ENCODE measurements around the gene NEK11. TPM values are rescaled to one million over a fixed set of nuclear protein-coding genes. Genes with fewer than 3 reads are reported as not detected.

Gene NEK11
- total and polyA plus RNA-seq, 9 of the 15 experiments (the other 6 are each of a cell fraction or from before 2014, with no cell fraction given): 0.28 to 1.5 (median 0.87) TPM

DNA sequence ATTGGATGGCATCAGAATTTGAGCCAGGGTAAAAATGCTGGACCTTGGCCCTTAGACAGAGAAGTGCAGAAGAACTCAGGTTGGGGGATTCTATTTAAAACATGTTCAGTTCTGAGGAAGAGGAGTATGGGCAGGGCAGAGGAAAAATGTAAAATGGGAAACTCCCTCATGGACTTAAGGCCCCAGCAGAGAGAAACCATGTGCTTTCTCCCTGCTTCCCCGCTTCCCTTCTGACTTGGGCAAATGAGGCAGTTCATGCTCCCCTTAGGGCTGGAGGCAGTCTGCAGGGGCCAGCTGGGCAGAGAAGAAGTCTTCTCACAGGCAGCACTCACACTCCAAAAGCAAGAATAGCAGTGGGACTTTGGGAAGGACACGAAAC is 345.0 kb downstream of the NEK11 start (continued):
- TF ChIP-seq, protein P1, sequence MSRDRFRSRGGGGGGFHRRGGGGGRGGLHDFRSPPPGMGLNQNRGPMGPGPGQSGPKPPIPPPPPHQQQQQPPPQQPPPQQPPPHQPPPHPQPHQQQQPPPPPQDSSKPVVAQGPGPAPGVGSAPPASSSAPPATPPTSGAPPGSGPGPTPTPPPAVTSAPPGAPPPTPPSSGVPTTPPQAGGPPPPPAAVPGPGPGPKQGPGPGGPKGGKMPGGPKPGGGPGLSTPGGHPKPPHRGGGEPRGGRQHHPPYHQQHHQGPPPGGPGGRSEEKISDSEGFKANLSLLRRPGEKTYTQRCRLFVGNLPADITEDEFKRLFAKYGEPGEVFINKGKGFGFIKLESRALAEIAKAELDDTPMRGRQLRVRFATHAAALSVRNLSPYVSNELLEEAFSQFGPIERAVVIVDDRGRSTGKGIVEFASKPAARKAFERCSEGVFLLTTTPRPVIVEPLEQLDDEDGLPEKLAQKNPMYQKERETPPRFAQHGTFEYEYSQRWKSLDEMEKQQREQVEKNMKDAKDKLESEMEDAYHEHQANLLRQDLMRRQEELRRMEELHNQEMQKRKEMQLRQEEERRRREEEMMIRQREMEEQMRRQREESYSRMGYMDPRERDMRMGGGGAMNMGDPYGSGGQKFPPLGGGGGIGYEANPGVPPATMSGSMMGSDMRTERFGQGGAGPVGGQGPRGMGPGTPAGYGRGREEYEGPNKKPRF (IDR thresholded peaks at IDR 0.05; ENCODE audit: low read depth, low read length): no peak
- no peak for TF ChIP-seq ZNF445 (CRISPR knock-in tag; IDR thresholded peaks at IDR 0.05; ENCODE audit: low read depth)
- TF ChIP-seq, protein P2, sequence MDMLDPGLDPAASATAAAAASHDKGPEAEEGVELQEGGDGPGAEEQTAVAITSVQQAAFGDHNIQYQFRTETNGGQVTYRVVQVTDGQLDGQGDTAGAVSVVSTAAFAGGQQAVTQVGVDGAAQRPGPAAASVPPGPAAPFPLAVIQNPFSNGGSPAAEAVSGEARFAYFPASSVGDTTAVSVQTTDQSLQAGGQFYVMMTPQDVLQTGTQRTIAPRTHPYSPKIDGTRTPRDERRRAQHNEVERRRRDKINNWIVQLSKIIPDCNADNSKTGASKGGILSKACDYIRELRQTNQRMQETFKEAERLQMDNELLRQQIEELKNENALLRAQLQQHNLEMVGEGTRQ (CRISPR knock-in tag; IDR thresholded peaks at IDR 0.05): no peak
- TF ChIP-seq EWSR1 (IDR thresholded peaks at IDR 0.05; ENCODE audit: borderline replicate concordance, low read depth, partially characterized antibody): no peak
- no peak for TF ChIP-seq NCOA1 (IDR thresholded peaks at IDR 0.05; ENCODE audit: low read depth)
- TF ChIP-seq SMARCE1 (IDR thresholded peaks at IDR 0.05): no peak
- no peak for TF ChIP-seq SRSF9 (IDR thresholded peaks at IDR 0.05; ENCODE audit: borderline replicate concordance, low read depth, low read length)

DNA sequence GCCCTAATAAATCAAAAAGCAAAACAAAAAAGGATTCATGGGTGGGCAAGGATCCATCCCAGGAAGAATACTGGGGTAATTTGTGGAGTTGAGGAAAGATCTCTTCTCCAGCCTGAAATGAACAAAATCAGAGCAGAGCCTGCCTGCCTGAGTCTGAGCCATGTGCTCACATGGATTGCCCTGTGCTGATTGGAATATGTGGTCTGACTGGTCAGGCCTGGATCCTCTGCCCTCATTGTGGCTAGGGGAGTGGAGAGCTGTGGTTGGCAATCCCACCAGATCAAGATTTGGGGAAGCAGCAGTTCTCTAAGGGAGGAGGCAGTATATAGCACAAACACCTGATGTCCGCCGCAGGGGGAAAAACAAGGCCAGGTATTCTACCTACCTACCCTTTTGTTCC is 348.1 kb downstream of the NEK11 start:
- Histone ChIP-seq H3K9ac (ENCODE audit: insufficient read depth in 1 of 2, low read depth in 2 of 2, low read length in 2 of 2) (no peak overlapping the region), H3K9me3 (replicated peaks; ENCODE audit: control insufficient read depth, insufficient read depth, low read depth, low read length) (no peaks in the 10 kb centered on the region), H3K27me3 (ENCODE audit: control insufficient read depth in 2 of 2, insufficient read depth in 2 of 2, low read length in 2 of 2) (no peaks in the 10 kb centered on the region), H3K4me1 (replicated peaks in 1 of 2; ENCODE audit: control insufficient read depth in 2 of 2, insufficient read depth in 2 of 2, low read length in 2 of 2) (no peaks in the 10 kb centered on the region; a peak in 1 of 5 replicates), H3K4me3 (no peak overlapping the region), H4K20me1 (replicated peaks; ENCODE audit: control insufficient read depth, insufficient read depth, low read length) (no peaks in the 10 kb centered on the region), H3K79me2 (ENCODE audit: control insufficient read depth, insufficient read depth, low read length) (no peaks in the 10 kb centered on the region), H3K36me3 (ENCODE audit: control insufficient read depth, insufficient read depth, low read length) (no peaks in the 10 kb centered on the region), H3K4me2 (ENCODE audit: insufficient read depth, low read length) (no peak overlapping the region), H3K9me1 (ENCODE audit: control insufficient read depth, insufficient read depth, low read length) (no peaks in the 10 kb centered on the region), H2AFZ (ENCODE audit: low read depth, low read length) (no peak overlapping the region), H3K27ac (ENCODE audit: extremely low read depth, low read depth, low read length) (no peak overlapping the region)
- FAIRE-seq: no peak
- ChIA-PET POLR2A (no interaction called here), CTCF (ENCODE audit: low intra/inter-chr PET ratio) (no interaction called here)
- DNase-seq (ENCODE audit: extremely low read depth in 1 of 4, low spot score in 3 of 4): no peak
- ATAC-seq: no peak
- intact Hi-C loops (cut with micrococcal nuclease) (no loop called here), in situ Hi-C loops (cut with MboI) (no loop called here)
- BruUV-seq (replicated peaks): no TSS peak
- 94% methylated on average over 2 of the region's 2 CpGs for WGBS (ENCODE audit: insufficient coverage, low coverage, missing lambda C conversion rate)
- no peak for TF ChIP-seq TCF7 (IDR thresholded peaks at IDR 0.05; ENCODE audit: borderline replicate concordance)
- TF ChIP-seq DIDO1 (tag; IDR thresholded peaks at IDR 0.05; ENCODE audit: low read depth): no peak
- TF ChIP-seq MTA3 (IDR thresholded peaks at IDR 0.05; ENCODE audit: borderline replicate concordance): no peak
- TF ChIP-seq ZNF23 (CRISPR knock-in tag; IDR thresholded peaks at IDR 0.05): no peak
- no peak for TF ChIP-seq TAF7 (tag; IDR thresholded peaks at IDR 0.05)
- TF ChIP-seq SMARCE1 (IDR thresholded peaks at IDR 0.05): no peak
- no peak for TF ChIP-seq ZNF778 (CRISPR knock-in tag; IDR thresholded peaks at IDR 0.05)
- no peak for TF ChIP-seq HDAC3 (IDR thresholded peaks at IDR 0.05; ENCODE audit: borderline replicate concordance, partially characterized antibody)
- no peak for TF ChIP-seq EZH2 (IDR thresholded peaks at IDR 0.05; ENCODE audit: borderline replicate concordance, low read depth, low read length)
- TF ChIP-seq ASH1L (IDR thresholded peaks at IDR 0.05; ENCODE audit: borderline replicate concordance, low read depth, partially characterized antibody): no peak
- TF ChIP-seq FOXJ2 (tag; IDR thresholded peaks at IDR 0.05): no peak
- no peak for TF ChIP-seq ERF (CRISPR knock-in tag; IDR thresholded peaks at IDR 0.05)
